Daoy (cell line): ENCODE data around the gene IFT25. TPM values are rescaled to one million over a fixed set of nuclear protein-coding genes. Genes with fewer than 3 reads are reported as not detected.
"Not testable (repeated sequence)": the region's sequence is repeated elsewhere in the genome, so short reads cannot be mapped to it uniquely, and the experiment has no call there.

ENCODE experiments used
- DNase-seq: peaks from one replicate; pipeline ENCODE4 v3.0.0-alpha.2; 2015; ENCODE audit warnings: low read depth
- total RNA-seq: library from RNA; depleted of rRNA; stranded (reverse); fragments of >200 nt; shearing (Covaris generic); gene quantifications from 2 replicates; pipeline ENCODE4 v1.2.3, GENCODE V29; 2014; rRNA removed

IFT25 gene
- total RNA-seq, 1 experiment from 2014 or later: 57.0 TPM

DNA sequence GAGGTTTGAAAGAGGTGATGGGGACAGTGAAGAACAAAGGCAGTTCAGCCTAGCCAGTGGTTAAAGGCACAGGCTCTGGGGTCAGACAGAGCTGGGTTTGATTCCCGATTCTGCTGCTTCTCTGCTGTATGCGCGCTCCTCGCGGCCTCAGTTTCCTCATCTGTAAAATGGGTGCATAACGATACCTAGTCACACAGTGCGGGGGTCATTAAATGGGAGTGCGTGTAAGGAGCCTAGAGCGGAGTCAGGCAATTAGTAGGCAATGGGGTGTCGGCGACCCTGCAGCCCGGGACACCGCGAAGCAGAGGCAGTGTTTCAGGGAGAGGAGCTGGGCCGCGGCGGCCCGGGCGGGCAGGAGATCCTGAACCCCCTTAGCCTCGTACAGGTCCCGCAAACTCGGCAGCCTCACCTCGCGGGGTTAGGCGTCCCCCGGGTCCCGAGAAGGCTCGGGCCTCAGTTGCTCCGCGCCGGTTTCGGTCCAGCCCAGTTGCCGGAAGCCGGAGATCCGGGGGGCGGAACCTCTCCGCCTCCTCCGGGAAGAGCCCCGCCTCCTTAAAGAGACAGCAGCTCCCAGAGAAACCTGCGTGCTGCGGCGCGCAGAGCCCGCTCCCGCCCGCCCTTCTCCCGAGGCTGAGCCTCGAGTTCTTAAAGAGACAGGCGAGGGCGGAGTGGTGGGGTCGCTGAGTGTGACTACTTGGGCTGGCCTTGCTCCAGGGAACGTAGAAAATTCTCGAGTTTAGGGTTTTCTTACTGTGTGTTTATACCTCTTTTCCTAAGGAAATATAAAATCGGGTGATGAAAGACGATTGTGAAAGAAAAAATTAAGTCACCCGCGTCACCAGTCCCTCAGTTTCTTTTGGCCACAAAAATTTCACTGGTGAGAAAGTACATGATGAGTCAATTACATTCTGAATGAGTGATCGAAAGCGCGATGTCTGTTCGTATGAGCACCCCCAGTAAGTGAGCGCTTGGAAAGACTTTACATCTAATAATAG lies 55.9 kb downstream of the IFT25 start, which contains the start of gene YIPF1:
Gene YIPF1, minus strand, starts transcription at position 494 of the 995 bp plus-strand sequence. CDS start 860 bp downstream, outside the sequence.
- peak; percentile 92 for DNase-seq

GRCh38 chr1:53888681-53889080 lies 56.8 kb downstream of the IFT25 start:
- DNase-seq: no peak

DNA sequence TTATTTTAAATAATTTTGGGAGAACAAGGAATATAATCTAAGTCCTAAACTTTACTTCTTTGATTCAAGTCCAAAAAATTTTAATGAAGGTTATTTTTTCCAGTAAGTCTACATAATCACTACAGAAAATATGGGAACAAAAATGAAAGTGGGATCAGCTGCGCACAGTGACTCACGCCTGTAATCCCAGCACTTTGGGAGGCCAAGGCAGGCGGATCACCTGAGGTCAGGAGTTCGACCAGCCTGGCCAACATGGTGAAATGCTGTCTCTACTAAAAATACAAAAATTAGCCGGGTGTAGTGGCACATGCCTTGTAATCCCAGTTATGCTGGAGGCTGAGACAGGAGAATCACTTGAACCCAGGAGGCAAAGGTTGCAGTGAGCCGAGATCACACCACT lies 61.9 kb downstream of the IFT25 start:
- not testable (repeated sequence) for DNase-seq

DNA sequence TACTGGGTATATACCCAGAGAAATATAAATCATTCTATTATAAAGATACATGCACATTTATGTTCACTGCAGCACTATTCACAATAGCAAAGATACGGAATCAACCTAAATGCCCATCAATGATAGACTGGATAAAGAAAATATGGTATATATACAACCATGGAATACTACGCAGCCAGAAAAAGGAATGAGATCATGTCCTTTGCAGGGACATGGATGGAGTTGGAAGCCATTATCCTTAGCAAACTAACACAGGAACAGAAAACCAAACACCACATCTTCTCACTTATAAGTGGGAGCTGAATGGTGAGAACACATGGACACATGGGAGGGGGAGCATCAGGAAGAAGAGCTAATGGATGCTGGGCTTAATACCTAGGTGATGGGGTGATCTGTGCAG lies 63.6 kb downstream of the IFT25 start:
- not testable (repeated sequence) for DNase-seq

DNA sequence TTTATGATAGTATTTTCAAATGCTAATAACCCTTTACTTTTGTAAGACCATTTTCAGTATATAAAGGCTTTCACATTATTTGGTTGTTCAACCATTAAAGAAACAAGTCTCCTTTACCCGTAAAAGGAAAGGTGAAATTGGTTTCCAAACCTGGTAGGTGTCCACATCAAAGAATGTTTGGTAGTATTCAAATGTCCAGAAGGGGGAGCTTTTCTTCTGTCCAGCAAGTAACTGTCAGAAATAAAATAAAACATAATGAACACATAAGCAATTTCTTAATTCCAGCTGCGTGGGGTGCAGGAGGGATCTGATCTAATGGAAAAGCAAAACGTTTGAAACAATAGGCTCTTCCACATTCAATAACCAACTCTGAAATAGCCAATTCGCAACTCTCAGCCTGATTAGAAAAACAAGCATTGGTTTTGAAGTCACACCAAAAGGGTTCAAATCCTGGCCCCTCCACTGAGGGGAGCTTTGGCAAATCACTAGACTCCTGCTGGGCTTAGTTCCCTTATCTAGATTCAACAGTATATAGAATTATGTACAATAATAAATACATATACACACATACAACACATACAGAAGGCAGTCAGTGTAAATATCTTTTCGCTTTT lies 66.9 kb downstream of the IFT25 start:
- DNase-seq: peak; percentile 15

- DNase-seq: not testable (repeated sequence)
Measured at GRCh38 chr1:53875150-53875549, 70.3 kb downstream of the IFT25 start.

DNA sequence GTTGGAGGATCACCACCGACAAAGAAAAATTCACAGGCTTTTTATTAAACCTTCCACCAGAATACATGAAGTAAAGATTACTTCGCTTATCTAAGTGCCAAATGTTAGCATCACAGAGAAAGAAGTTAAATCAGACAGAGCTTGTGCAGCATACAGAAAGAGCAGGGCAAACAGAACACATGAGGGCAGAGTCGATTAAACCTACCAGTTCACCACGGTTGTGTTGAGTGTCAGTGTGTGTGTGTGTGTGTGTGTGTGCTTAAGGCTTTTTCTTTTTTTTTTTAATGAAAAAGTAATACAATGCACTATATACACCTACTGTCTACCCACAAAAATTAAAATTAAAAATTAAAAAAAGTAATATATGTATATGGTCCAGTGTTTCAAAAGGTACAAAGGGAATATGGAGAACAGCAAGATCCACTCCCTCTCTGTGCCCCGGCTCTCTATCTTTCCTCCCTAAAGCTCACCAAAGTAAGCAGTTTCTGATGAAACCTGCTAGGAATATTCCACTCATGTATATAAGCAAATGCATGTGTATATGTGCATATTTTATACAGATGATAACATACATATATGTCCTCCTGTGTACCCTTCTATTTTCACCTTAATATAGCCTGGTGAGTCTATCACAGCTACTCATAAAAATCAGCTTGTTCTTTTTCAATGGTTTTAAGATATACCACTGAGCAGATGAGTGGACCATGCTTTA lies 73.6 kb downstream of the IFT25 start:
- no peak for DNase-seq

Other genes with a start within 250 kb of the IFT25 start
- gene GLIS1, start 206.5 kb downstream of the IFT25 start, total RNA-seq: 3.0 and 4.7 TPM in 2 replicates
- gene NDC1, start 107.4 kb downstream of the IFT25 start, total RNA-seq: 78.3 and 89.1 TPM in 2 replicates
- gene YIPF1, start 55.9 kb downstream of the IFT25 start, total RNA-seq: 19.7 and 20.9 TPM in 2 replicates
- not detected in 2 replicates for gene DIO1, start 51.5 kb downstream of the IFT25 start, total RNA-seq
- gene LRRC42, start 651 bp upstream of the IFT25 start, total RNA-seq: 39.8 and 43.8 TPM in 2 replicates
- gene LDLRAD1, start 72.5 kb upstream of the IFT25 start, total RNA-seq: not detected in 2 replicates
- 177 and 229 TPM in 2 replicates for gene TMEM59, start 107.5 kb upstream of the IFT25 start, total RNA-seq
- gene TCEANC2, start 107.9 kb upstream of the IFT25 start, total RNA-seq: 4.9 and 5.0 TPM in 2 replicates
- gene CDCP2, start 207.3 kb upstream of the IFT25 start, total RNA-seq: not detected in 2 replicates